HG03457 (cell line): Measurements from ENCODE around the gene FOXO3B.
"Not testable (repeated sequence)": the region's sequence is repeated elsewhere in the genome, so short reads cannot be mapped to it uniquely, and the experiment has no call there.

Experiments
- ATAC-seq: cut with Tn5 transposase; IDR thresholded peaks from one replicate; pipeline ENCODE4 v1.9.1; 2021; ENCODE audit warnings: moderate number of reproducible peaks; ENCODE audit not compliant: unreplicated experiment

The FOXO3B gene

GRCh38 chr17:18661924-18662624 is 20.0 kb downstream of the FOXO3B start:
- not testable (repeated sequence) for ATAC-seq

- not testable (repeated sequence) for ATAC-seq
These were observed 32.0 kb downstream of the FOXO3B start for GRCh38 chr17:18650094-18650493.

GRCh38 chr17:18644291-18644690 is 37.8 kb downstream of the FOXO3B start, which contains the start of gene TBC1D28:
Gene TBC1D28 (minus strand): TSS chr17:18644391. CDS start chr17:18641352, 3,039 bp downstream.
- not testable (repeated sequence) for ATAC-seq

GRCh38 chr17:18643124-18643523 is 39.0 kb downstream of the FOXO3B start:
- ATAC-seq = not testable (repeated sequence)

GRCh38 chr17:18638357-18638756 is 43.8 kb downstream of the FOXO3B start:
- ATAC-seq = not testable (repeated sequence)

GRCh38 chr17:18636237-18636636 is 45.9 kb downstream of the FOXO3B start:
- not testable (repeated sequence) for ATAC-seq

GRCh38 chr17:18635773-18636172 is 46.3 kb downstream of the FOXO3B start:
- not testable (repeated sequence) for ATAC-seq

GRCh38 chr17:18634550-18635263 is 47.4 kb downstream of the FOXO3B start:
- ATAC-seq = not testable (repeated sequence)
